Lower leg skin (tissue), 4 donors: ENCODE data around the gene ATP2B2. TPM values are rescaled to one million over a fixed set of nuclear protein-coding genes. Genes with fewer than 3 reads are reported as not detected.

Source experiments
- DNase-seq, 2 donors: peaks; one replicate each; pipeline ENCODE4 v3.0.0-alpha.2; 2019; ENCODE audit warnings: low spot score in 2 of 2
- H3K4me3 ChIP-seq: fragments of 200-600 bp; sonication (generic); 2 replicates; pipeline ENCODE4 v1.5.1; 2017; ENCODE audit warnings: mild to moderate bottlenecking, low read depth; ENCODE audit not compliant: poor library complexity, severe bottlenecking
- POLR2A ChIP-seq, 2 donors: fragments of 450-650 bp; IDR thresholded peaks; one replicate each; pipeline ENCODE4 v1.6.1; 2016 to 2017; ENCODE audit warnings: antibody characterized with exemption in 2 of 2, mild to moderate bottlenecking in 1 of 2, moderate library complexity in 1 of 2
- WGBS, 2 donors: methylation state at CpG; one replicate each; pipeline ENCODE4 v1.1.5; 2018; 5-methylcytosine and 5-hydroxymethylcytosine counted together
- intact Hi-C: fragments of 100-400 bp; cut with DNase I; formaldehyde crosslinking; loops from one replicate; pipeline ENCODE4 v1.15.0; 2023; ENCODE audit warnings: low total_unique reads
- microRNA counts, 2 donors: library from miRNA; unstranded; fragments of <30 nt; microRNA quantifications; one replicate each; lab custom pipeline; 2016
- microRNA-seq, 2 donors: library from miRNA; unstranded; fragments of <30 nt; microRNA quantifications; one replicate each; pipeline ENCODE4, GENCODE V29; 2016; ENCODE audit warnings: borderline replicate concordance in 2 of 2, borderline number of aligned reads in 1 of 2
- total RNA-seq, 4 donors: library from RNA; depleted of rRNA; stranded (reverse); fragments of >200 nt; gene quantifications; one replicate each; pipeline ENCODE4 v1.1.0, GENCODE V29; 2016
- TF ChIP-seq, protein P1 (sequence below), 3 donors: fragments of 450-650 bp; IDR thresholded peaks; one replicate each; pipeline ENCODE4 v1.5.1; 2016; ENCODE audit warnings: antibody characterized with exemption in 3 of 3, mild to moderate bottlenecking in 3 of 3, moderate library complexity in 2 of 3

Gene ATP2B2
- total RNA-seq, 4 donors from 2014 or later: 0.12 to 0.45 (median 0.19) TPM; not detected in 1

DNA sequence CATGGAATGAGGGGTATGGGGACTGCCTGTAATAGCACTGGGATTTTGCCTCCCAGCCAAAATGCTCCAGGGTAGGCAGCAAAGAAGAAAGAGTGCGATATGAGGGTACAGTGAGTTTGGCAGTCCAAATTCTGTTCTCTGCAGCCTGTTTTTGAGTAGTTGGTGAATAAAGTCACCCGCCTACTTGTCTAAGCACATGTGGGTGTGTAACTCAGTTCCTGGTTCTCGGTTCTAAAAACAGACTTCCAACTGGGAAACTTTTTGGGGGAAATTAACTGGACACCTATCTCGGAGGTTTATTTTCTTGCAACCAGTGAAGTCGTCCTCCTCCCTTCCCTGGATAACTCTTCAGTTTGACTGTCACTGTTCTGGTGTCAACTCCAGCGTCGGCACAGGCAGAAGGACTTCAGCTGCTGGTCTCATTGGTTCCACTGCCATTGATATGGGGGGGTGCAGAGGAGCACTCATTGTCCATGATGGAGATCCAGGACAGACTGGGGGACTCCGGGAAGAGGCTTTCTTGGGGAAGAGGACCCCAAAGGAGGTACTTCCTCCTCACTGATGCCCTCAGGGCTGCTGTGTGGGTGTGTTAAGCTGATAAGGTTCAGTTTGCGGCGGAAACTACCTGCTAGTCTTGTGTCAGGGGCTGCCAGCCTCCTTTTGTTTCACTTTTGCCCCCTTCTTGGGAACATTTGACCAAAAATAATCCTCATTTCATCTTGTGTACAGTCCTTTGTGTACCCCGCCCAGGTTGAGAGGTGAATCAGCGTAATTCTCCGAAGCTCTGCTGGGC is 225.8 kb downstream of the ATP2B2 start:
- intact Hi-C loops: no loop called here
- WGBS, 2 donors: 88 to 93% methylated on average over 13 of the region's 13 CpGs
- DNase-seq: no peak
- TF ChIP-seq POLR2A (IDR thresholded peaks at IDR 0.05): no peak
- TF ChIP-seq, protein P1, sequence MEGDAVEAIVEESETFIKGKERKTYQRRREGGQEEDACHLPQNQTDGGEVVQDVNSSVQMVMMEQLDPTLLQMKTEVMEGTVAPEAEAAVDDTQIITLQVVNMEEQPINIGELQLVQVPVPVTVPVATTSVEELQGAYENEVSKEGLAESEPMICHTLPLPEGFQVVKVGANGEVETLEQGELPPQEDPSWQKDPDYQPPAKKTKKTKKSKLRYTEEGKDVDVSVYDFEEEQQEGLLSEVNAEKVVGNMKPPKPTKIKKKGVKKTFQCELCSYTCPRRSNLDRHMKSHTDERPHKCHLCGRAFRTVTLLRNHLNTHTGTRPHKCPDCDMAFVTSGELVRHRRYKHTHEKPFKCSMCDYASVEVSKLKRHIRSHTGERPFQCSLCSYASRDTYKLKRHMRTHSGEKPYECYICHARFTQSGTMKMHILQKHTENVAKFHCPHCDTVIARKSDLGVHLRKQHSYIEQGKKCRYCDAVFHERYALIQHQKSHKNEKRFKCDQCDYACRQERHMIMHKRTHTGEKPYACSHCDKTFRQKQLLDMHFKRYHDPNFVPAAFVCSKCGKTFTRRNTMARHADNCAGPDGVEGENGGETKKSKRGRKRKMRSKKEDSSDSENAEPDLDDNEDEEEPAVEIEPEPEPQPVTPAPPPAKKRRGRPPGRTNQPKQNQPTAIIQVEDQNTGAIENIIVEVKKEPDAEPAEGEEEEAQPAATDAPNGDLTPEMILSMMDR (IDR thresholded peaks at IDR 0.05): no peak
- no peak overlapping the region for H3K4me3 ChIP-seq

DNA sequence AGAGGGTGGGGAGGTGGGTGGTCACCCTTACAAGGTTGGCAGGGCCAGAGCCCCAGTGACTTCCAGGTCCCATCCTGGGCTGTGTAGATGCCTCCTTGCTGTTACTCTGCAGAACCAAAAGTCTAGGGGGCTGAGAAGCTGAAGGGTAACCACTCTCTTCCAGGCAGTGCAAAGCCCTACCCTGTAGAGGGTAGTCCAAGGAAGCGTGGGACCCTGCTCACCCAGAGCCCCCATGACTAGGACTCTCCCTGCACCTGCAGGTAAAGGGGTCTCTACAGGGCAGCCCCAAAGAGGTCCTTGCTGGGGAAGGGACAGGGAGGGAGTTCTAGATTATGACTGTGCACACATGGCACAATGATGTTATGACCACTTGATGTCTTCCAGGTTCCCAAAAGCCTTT is 226.9 kb downstream of the ATP2B2 start:
- DNase-seq: no peak
- intact Hi-C loops: no loop called here
- no peak overlapping the region for H3K4me3 ChIP-seq
- 88 to 100% methylated on average over 1 of the region's 1 CpG for WGBS, 2 donors
- no peak for TF ChIP-seq POLR2A (IDR thresholded peaks at IDR 0.05)
- TF ChIP-seq, protein P1 (IDR thresholded peaks at IDR 0.05): no peak

GRCh38 chr3:10277115-10277625 is 228.2 kb downstream of the ATP2B2 start:
- 84 to 85% methylated on average over 3 of the region's 3 CpGs for WGBS, 2 donors
- no peak for DNase-seq
- intact Hi-C loops: no loop called here
- H3K4me3 ChIP-seq: no peak overlapping the region
- TF ChIP-seq POLR2A (IDR thresholded peaks at IDR 0.05): no peak
- TF ChIP-seq, protein P1 (IDR thresholded peaks at IDR 0.05): no peak

GRCh38 chr3:10274601-10275000 is 230.8 kb downstream of the ATP2B2 start:
- no peak for TF ChIP-seq POLR2A (IDR thresholded peaks at IDR 0.05)
- TF ChIP-seq, protein P1 (IDR thresholded peaks at IDR 0.05): no peak

More at GRCh38 chr3:10274601-10275000, 230.8 kb downstream of the ATP2B2 start:
- H3K4me3 ChIP-seq: no peak overlapping the region
- WGBS, 2 donors: 86 to 89% methylated on average over 1 of the region's 1 CpG
- no peak for DNase-seq
- intact Hi-C loops: no loop called here

MicroRNAs within 50 kb of the gene (microRNA counts, 767-probe panel; counts per million panel counts)
- microRNA hsa-miR-378b (lab: Ali Mortazavi, UCI): 0 to 358 counts per million in 2 donors
- 0 to 358 counts per million in 2 donors for microRNA hsa-miR-885-3p (lab: Ali Mortazavi, UCI)
- 0 to 358 counts per million in 2 donors for microRNA hsa-miR-885-5p (lab: Ali Mortazavi, UCI)

Small RNAs within 50 kb of the gene (microRNA-seq; reads per million reads assigned to microRNA genes)
- 0 to 0.57 reads per million in 2 donors for gene MIR378B
- gene MIR885: 0 to 2.0 reads per million in 2 donors

Other genes with a start within 250 kb of the ATP2B2 start
- not detected for gene GHRL, start 212.6 kb downstream of the ATP2B2 start, total RNA-seq
- 100 to 1,000 TPM in 1 of 4 donors, 10 to 100 TPM in 3; 73.7 to 105 (median 93.0) TPM for gene SEC13, start 184.5 kb downstream of the ATP2B2 start, total RNA-seq